ENCODE data around the gene MMP28.

MMP28 gene

GRCh38 chr17:35841101-35841500 lies 45.7 kb upstream of the MMP28 start:
- TF ChIP-seq YY1 (IDR thresholded peaks at IDR 0.05; ENCODE audit: low read depth): no peak
- TF ChIP-seq ZBTB7A (IDR thresholded peaks at IDR 0.05; ENCODE audit: low read depth): no peak
- TF ChIP-seq CREB1 (IDR thresholded peaks at IDR 0.05; ENCODE audit: low read depth): no peak
- TF ChIP-seq RAD21 (IDR thresholded peaks at IDR 0.05; ENCODE audit: low read depth): no peak
- no peak for TF ChIP-seq REST (IDR thresholded peaks at IDR 0.05; ENCODE audit: low read depth)
- TF ChIP-seq TAF1 (IDR thresholded peaks at IDR 0.05; ENCODE audit: low read depth): no peak
- TF ChIP-seq EP300 (IDR thresholded peaks at IDR 0.05; ENCODE audit: borderline replicate concordance): no peak
- no peak for TF ChIP-seq EGR1 (IDR thresholded peaks at IDR 0.05)
- TF ChIP-seq TEAD4 (IDR thresholded peaks at IDR 0.05): no peak
- TF ChIP-seq FOXM1 (IDR thresholded peaks at IDR 0.05; ENCODE audit: borderline replicate concordance, low read depth): no peak
- TF ChIP-seq, protein P1, sequence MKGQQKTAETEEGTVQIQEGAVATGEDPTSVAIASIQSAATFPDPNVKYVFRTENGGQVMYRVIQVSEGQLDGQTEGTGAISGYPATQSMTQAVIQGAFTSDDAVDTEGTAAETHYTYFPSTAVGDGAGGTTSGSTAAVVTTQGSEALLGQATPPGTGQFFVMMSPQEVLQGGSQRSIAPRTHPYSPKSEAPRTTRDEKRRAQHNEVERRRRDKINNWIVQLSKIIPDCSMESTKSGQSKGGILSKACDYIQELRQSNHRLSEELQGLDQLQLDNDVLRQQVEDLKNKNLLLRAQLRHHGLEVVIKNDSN (IDR thresholded peaks at IDR 0.05): no peak
- TF ChIP-seq NFIC (IDR thresholded peaks at IDR 0.05): no peak
- no peak for TF ChIP-seq TCF12 (IDR thresholded peaks at IDR 0.05; ENCODE audit: low read depth)
- TF ChIP-seq CEBPB (IDR thresholded peaks at IDR 0.05): no peak
- no peak for TF ChIP-seq MAX (IDR thresholded peaks at IDR 0.05)

DNA sequence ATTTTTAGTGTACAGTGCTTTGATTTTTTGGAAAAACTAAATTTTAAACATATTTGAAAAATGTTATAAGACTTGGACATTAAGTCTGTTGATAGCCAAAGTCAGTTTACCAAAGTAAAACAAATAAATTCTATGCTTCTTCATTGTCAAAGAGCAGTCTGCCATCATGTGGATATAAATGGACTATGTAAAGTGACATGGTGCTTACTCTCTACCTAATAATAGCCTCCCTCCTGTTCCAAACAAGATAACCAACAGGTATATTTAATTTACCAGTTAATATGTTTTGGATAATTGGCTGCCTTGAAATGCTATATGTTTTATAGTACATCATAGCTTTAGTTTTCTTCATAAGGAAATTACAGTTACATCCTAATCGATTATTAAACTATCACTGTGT lies 29.8 kb upstream of the MMP28 start:
- TF ChIP-seq EGR1 (IDR thresholded peaks at IDR 0.05): no peak
- TF ChIP-seq TCF12 (IDR thresholded peaks at IDR 0.05; ENCODE audit: low read depth): no peak
- TF ChIP-seq MAX (IDR thresholded peaks at IDR 0.05): no peak
- no peak for TF ChIP-seq TAF1 (IDR thresholded peaks at IDR 0.05; ENCODE audit: low read depth)
- TF ChIP-seq TEAD4 (IDR thresholded peaks at IDR 0.05): no peak
- TF ChIP-seq CREB1 (IDR thresholded peaks at IDR 0.05; ENCODE audit: low read depth): no peak
- no peak for TF ChIP-seq EP300 (IDR thresholded peaks at IDR 0.05; ENCODE audit: borderline replicate concordance)
- TF ChIP-seq FOXM1 (IDR thresholded peaks at IDR 0.05; ENCODE audit: borderline replicate concordance, low read depth): no peak
- TF ChIP-seq YY1 (IDR thresholded peaks at IDR 0.05; ENCODE audit: low read depth): no peak
- no peak for TF ChIP-seq CEBPB (IDR thresholded peaks at IDR 0.05)
- no peak for TF ChIP-seq RAD21 (IDR thresholded peaks at IDR 0.05; ENCODE audit: low read depth)
- TF ChIP-seq, protein P1 (IDR thresholded peaks at IDR 0.05): no peak
- no peak for TF ChIP-seq NFIC (IDR thresholded peaks at IDR 0.05)
- no peak for TF ChIP-seq ZBTB7A (IDR thresholded peaks at IDR 0.05; ENCODE audit: low read depth)

- TF ChIP-seq TEAD4 (IDR thresholded peaks at IDR 0.05) (no peak), CEBPB (IDR thresholded peaks at IDR 0.05) (no peak), MAX (IDR thresholded peaks at IDR 0.05) (no peak), ZBTB7A (IDR thresholded peaks at IDR 0.05; ENCODE audit: low read depth) (no peak), NFIC (IDR thresholded peaks at IDR 0.05) (no peak), TAF1 (IDR thresholded peaks at IDR 0.05; ENCODE audit: low read depth) (no peak)
These were observed 25.9 kb upstream of the MMP28 start for GRCh38 chr17:35821308-35821707.

DNA sequence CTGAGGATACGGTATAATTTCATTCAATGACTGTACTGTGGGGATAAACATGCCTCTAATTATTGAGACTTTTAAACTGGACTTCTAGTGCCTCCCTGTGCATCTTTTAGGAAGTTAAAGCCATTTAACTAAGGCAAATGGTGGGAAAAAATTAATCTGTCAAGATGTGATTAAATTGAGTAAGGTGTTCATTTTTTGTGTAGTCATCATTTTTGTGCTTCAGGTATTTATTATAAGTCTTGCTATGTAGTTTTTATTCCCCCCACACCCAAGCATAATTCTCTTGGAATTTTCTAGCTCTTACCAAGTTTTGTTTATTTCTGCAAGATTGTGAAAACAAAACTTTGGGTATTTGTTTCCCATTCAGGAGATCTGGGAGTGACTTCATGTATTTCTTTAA lies 24.0 kb upstream of the MMP28 start:
- no peak for TF ChIP-seq FOXM1 (IDR thresholded peaks at IDR 0.05; ENCODE audit: borderline replicate concordance, low read depth)

DNA sequence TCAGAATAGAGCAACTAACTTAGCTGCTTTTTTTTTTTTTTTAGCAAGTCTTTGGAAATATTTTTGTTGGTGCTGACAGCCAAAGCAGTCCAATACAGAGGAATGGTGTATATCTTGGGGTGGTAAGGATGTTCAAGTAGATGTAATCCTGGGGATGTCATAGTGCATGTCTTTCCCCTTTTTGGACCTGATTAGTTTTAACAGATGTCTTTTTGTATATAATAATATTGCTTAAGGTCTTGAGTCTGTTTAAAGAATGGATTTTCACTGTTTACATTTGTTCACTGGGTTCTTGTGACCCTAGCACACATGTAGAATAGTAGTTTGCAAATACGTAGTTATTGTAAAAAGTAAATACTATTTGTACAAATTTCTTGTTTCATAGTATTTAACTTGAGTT lies 21.8 kb upstream of the MMP28 start:
- no peak for TF ChIP-seq FOXM1 (IDR thresholded peaks at IDR 0.05; ENCODE audit: borderline replicate concordance, low read depth)
- TF ChIP-seq NFIC (IDR thresholded peaks at IDR 0.05): no peak
- TF ChIP-seq, protein P1 (IDR thresholded peaks at IDR 0.05): no peak
- TF ChIP-seq CREB1 (IDR thresholded peaks at IDR 0.05; ENCODE audit: low read depth): no peak
- TF ChIP-seq ZBTB7A (IDR thresholded peaks at IDR 0.05; ENCODE audit: low read depth): no peak
- TF ChIP-seq YY1 (IDR thresholded peaks at IDR 0.05; ENCODE audit: low read depth): no peak
- no peak for TF ChIP-seq TCF12 (IDR thresholded peaks at IDR 0.05; ENCODE audit: low read depth)
- TF ChIP-seq REST (IDR thresholded peaks at IDR 0.05; ENCODE audit: low read depth): no peak
- no peak for TF ChIP-seq CEBPB (IDR thresholded peaks at IDR 0.05)
- no peak for TF ChIP-seq RAD21 (IDR thresholded peaks at IDR 0.05; ENCODE audit: low read depth)
- TF ChIP-seq TEAD4 (IDR thresholded peaks at IDR 0.05): no peak
- TF ChIP-seq EGR1 (IDR thresholded peaks at IDR 0.05): no peak
- TF ChIP-seq EP300 (IDR thresholded peaks at IDR 0.05; ENCODE audit: borderline replicate concordance): no peak
- no peak for TF ChIP-seq TAF1 (IDR thresholded peaks at IDR 0.05; ENCODE audit: low read depth)
- no peak for TF ChIP-seq MAX (IDR thresholded peaks at IDR 0.05)
